Myocyte (in vitro differentiated cells): ENCODE measurements around the gene PDK2. TPM values are rescaled to one million over a fixed set of nuclear protein-coding genes. Genes with fewer than 3 reads are reported as not detected.

Source experiments
- DNase-seq: peaks from one replicate; pipeline ENCODE4 v3.0.0-alpha.2; 2012; ENCODE audit warnings: low read depth
- total RNA-seq: library from RNA; depleted of rRNA; stranded (reverse); fragments of >200 nt; gene quantifications from 2 replicates; pipeline ENCODE4 v1.2.3, GENCODE V29; 2014

Gene PDK2
- total RNA-seq, 1 donor from 2014 or later: 54.4 TPM

GRCh38 chr17:50100480-50100883 is 5.3 kb downstream of the PDK2 start:
- no peak for DNase-seq

DNA sequence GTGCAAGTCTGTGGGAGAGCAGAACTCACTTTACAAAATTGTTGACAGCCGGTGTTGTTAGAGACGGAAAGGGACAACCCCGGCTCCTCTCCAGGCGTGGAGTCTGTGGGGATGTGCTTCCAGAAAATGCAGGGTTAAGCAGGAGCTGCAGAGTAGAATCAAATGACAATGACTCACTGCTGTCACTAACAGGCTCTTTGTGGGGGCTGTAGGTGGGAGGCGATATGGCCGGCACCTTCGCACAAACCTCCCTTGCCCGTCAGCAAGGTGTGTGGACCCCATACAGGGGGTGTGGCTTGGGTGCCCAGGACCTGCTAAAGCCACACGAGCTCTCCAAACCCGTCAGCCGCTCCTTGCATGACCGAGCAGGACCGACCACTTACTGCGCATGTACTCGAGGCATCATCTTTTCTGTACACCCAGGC is 5.8 kb downstream of the PDK2 start:
- DNase-seq: peak; percentile 54

DNA sequence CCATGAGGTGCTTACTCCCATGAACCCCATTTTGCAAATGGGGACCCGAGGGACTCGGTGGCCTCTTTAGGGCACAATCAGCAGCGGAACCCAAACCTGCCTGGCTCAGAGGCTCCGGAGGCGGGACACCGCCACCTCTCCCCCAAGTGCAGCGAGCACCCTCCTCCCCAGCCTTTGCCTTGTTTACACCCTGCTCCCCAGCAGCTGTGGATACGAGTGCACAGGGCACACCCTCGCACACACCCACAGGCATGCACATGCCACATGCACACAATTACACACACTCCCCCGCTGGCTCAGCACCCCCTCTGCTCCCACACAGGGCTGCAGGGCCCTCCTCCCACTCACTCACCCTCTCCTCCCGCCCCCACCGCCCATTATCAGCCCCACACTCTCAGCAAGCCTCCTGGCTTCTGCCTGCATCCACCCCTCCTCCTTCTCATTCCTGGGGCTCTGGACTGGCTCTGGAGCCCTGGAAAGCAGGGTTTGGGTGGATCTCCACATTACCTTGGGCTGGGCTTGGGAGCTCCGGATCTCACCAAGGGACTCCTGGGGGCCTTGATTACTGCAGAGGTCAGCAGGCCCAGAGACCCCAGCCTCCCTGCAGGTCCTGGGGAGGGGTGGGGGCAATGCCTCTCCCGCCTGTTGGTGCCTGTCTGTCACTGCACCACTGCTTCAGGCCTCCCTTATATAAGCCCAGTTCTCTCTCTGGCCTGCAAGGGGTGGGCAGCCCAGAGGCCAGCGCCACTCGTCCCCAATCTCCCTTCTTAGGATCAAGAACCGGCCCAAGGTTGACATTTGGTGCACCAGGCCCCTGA is 6.4 kb downstream of the PDK2 start:
- DNase-seq: peak; percentile 52

- DNase-seq: peak; percentile 86
Observed at GRCh38 chr17:50102164-50102991, 7.2 kb downstream of the PDK2 start.

DNA sequence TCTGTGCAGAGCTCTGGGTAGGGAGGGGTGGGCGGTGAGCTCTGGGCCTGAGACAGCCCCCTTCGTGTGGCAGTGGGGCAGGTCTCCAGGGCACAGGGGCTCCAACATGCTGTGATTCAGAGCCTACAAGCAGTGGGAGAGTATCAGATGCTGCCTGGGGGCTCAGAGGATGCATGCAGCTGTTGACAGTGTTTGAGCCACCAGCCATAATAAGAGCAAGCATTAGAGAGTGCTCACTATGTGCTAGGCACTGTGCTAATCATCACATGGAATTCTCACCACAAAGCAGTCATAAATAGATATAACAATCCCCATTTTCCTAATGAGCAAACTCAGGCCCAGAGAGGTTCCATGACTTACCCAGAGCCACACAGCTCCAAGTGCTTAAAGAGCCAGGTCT is 8.1 kb downstream of the PDK2 start:
- DNase-seq: no peak

- DNase-seq: no peak
Observed at GRCh38 chr17:50103941-50104340, 8.8 kb downstream of the PDK2 start.

DNA sequence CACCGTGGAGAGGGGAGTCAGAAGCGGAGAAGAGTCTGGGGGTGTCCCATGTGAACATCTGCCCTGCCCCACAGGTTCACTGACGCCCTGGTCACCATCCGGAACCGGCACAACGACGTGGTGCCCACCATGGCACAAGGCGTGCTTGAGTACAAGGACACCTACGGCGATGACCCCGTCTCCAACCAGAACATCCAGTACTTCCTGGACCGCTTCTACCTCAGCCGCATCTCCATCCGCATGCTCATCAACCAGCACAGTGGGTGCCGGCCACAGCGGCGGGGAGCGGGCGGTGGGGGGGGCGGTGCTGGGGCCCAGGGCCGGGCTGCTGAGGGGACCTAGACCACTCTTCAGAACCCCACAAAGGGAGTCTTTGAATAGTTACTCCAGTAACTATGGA is 10.7 kb downstream of the PDK2 start:
- no peak for DNase-seq

GRCh38 chr17:50106393-50107131 is 11.4 kb downstream of the PDK2 start:
- no peak for DNase-seq

DNA sequence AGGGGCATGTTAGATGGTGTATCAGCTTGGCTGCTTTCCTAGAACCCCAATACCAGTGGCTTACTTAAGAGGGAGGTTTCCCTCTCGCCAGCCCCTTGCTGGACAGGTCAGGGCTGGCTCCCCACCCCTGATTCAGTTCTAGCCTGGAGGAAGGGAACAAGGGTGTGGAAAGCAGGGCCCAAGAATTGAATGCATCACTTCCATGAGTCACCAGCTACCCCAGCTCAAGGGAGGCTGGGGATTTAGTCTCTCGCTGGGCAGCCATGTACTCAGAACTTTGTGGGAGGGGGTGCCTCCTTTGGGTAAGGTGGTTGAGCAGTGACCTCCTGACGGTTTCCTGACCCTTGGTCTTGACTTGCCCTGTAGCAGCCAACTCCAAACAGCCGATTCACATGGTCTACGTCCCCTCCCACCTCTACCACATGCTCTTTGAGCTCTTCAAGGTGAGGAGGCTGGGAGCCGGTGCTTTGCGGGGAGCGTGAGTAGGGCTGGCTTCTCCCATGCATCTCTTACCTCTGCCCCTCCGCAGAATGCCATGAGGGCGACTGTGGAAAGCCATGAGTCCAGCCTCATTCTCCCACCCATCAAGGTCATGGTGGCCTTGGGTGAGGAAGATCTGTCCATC is 12.8 kb downstream of the PDK2 start:
- DNase-seq: no peak

DNA sequence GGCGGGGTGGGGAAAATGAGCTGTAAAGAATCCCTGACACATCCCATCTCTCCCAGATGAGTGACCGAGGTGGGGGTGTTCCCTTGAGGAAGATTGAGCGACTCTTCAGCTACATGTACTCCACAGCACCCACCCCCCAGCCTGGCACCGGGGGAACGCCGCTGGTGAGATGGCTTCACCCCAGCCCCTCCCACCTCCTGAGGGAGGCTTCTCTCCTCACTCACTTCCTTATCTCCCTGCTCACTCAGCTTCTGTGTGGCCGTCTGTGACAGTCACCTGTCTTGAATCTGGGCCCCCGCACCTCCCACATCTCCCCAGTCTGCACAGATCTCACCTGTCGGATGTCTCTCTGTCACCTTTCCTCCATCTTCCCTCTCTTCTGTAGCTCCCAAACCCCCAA is 13.4 kb downstream of the PDK2 start:
- no peak for DNase-seq

DNA sequence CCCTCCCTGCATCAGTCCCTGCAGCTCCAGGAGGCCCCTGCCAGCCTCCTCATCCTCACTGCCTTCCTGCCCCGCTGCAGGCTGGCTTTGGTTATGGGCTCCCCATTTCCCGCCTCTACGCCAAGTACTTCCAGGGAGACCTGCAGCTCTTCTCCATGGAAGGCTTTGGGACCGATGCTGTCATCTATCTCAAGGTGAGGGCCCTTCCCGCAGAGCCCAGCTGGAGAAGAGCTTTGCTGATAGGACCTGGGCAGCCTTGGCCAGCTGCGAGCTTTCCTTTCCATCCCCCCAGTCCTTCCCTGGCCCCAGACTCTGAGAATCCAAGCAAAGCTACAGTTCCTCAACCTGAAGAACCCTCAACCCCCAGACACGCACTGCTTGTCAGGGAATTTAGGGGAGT is 14.1 kb downstream of the PDK2 start:
- no peak for DNase-seq

- DNase-seq: no peak
Observed at GRCh38 chr17:50109785-50110184, 14.6 kb downstream of the PDK2 start.

DNA sequence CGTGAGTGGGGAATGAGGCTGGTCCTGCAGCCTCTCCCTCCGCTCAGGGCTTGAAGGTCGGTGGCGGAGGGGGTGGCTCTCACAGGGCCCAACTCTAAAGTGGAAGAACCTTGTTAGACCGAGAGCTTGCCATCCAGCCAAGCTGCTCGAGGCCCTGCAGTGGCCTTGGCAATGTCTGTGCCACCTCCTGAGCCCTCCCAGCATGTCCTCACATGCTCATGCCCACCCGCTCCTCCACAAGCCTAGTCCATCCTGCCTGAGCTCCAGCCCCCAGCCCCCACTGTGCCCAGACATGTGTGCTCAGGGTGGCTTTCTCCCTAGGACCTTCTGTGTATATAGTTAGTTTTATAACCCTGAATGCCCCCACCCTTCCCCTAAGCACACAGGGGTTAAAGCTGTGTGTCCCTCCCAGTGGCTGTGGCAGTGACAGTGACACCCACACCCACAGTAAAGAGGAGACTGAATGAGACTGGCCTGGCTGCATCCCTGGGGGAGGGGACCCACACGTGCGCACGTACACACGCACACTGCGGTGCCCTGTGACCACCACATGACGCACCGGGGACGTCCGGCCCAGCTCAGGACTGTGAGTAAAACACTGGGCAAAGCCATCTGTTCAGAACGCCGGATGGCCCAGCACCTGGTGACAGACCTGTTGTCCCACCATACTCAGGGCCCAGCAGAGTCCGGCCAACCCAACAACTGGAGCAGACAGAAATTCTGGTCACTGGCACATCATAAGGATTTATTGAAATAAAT is 15.6 kb downstream of the PDK2 start:
- no peak for DNase-seq

DNA sequence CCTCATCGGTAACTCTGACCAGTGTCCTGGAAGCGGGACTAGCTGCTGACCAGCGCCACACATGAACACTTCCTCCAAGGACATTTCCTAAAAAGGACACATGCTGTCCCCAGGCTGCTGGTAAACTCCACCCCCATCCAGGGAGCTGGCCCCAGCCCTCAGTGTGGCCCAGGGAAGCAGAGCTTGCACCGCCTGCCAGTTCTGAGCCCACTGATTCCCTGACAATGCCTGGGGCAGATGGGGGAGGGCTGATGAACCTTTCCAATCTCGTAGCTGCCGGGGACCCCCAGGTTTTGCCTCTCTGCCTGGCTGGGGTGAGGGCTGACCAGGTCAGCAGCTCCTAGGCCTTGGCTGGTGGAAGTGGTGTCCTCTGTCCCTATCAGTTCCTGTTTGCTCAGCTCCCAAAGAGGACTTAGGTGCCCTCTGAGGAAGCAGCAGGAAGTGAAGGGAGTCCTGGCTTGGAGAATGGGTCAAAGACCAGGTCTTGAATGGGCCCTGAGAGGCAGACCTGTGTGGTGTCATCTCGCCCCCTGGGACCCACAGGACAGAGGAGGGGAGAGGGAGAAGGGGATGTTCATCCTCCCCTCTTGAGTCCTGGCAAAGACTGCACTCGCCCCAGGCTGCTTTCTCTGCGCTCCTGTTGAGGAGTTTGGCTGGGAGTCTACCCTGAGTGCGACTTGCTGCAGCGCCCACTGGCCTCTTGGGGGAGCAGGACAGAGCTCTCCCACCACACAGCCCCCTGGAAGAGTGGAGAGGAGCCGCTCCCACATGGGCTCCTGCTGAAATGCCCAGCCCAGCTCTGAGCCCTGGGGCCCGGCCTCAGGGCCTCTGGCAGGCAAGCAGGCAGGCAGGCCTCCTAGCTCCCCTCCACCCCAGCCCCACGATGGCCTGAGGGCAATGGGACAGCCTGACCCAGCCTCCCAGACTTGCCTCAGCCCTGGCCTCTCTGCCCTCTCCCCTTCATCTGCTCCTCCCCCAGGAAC is 16.8 kb downstream of the PDK2 start:
- no peak for DNase-seq

- DNase-seq: no peak
Observed at GRCh38 chr17:50112694-50113093, 17.5 kb downstream of the PDK2 start.

GRCh38 chr17:50113624-50114320 is 18.6 kb downstream of the PDK2 start:
- no peak for DNase-seq

DNA sequence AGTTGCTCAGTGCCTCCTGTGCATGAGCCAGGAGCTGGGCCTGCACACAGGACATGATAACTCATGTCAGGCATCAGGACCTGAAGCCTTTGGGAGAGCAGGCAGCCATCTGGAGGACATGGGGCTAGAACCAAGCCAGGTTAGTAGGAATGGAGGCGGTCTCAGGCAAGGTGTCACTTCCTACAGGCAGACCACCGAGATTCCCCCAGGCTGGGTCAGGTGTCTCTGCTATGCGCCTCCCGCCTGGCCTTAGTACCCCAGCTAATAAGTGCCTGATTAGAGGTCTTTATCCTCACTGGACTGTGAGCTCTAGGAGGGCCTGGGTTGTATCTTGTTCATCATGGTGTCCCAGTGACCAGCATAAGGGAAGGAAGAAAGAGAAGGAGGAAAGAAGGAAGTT is 19.2 kb downstream of the PDK2 start:
- no peak for DNase-seq

- peak; percentile 73 for DNase-seq
Observed at GRCh38 chr17:50114849-50115357, 19.8 kb downstream of the PDK2 start.
